HCT116 (cell line): Measurements from ENCODE around the gene LYPD5. TPM values are rescaled to one million over a fixed set of nuclear protein-coding genes. Genes with fewer than 3 reads are reported as not detected.
A peak's percentile ranks its signal among the peaks of the same experiment; 100 is the strongest.

Experiments
- ATAC-seq: fragments of 200-7000 bp; cut with Tn5 transposase; 2 replicates; pipeline ENCODE4 v1.9.1; 2020; ENCODE audit warnings: mild to moderate bottlenecking, moderate library complexity
- BruUV-seq: library from RNA; stranded (reverse); fragments of 400-500 nt; replicated peaks from 2 replicates; lab custom pipeline; 2021; lab: Mats Ljungman, UMichigan
- CTCF ChIA-PET: fragments of 300-600 bp; sonication (Branson Sonifier 250); formaldehyde crosslinking; loops from one replicate; lab custom pipeline; 2021; ENCODE audit warnings: antibody characterized with exemption; lab: Charles Lee
- POLR2A ChIA-PET: fragments of 300-600, 350-600 bp; sonication (Branson Sonifier 250); formaldehyde crosslinking; loops from one replicate; lab custom pipeline; 2021; ENCODE audit warnings: antibody characterized with exemption; lab: Charles Lee
- RAD21 ChIA-PET, 2 experiments: fragments of 300-600 bp; sonication (Branson Sonifier 250); formaldehyde crosslinking; loops; one replicate each; lab custom pipeline; 2023; ENCODE audit warnings: low total read pairs in 2 of 2; ENCODE audit not compliant: uncharacterized antibody in 2 of 2, unreplicated experiment in 2 of 2, low non-redundant PET in 1 of 2; lab: Charles Lee
- DNase-seq: peaks from one replicate; pipeline ENCODE4 v3.0.0-alpha.2; 2010; ENCODE audit warnings: low read depth, low spot score
- H2AFZ ChIP-seq: fragments of 200-600 bp; shearing (Covaris generic), sonication (generic); 2 replicates; pipeline ENCODE4 v1.6.1; 2017; ENCODE audit warnings: low read depth, mixed run types, mixed read lengths, antibody characterized with exemption, low read length; ENCODE audit not compliant: poor library complexity, severe bottlenecking
- H3K27ac ChIP-seq: 2 replicates; pipeline ENCODE4 v1.5.1; 2012; ENCODE audit warnings: low read depth, low read length
- H3K27me3 ChIP-seq: fragments of 200-600 bp; sonication (generic); 2 replicates; pipeline ENCODE4 v1.6.1; 2016; ENCODE audit warnings: mixed run types, low read length, mixed read lengths; ENCODE audit not compliant: insufficient read depth
- H3K36me3 ChIP-seq, 2 experiments: fragments of 200-500 bp in 1 of 2; fragments of 200-600 bp in 1 of 2; sonication (Bioruptor generic) in 1 of 2; sonication (generic) in 1 of 2; 2 replicates each; pipeline versions ENCODE4 v1.5.1 to v1.6.1; 2014 to 2016; ENCODE audit warnings: low read length in 2 of 2, inconsistent platforms in 1 of 2, mixed read lengths in 1 of 2, mixed run types in 1 of 2; ENCODE audit not compliant: insufficient read depth in 2 of 2, control insufficient read depth in 1 of 2
- H3K4me1 ChIP-seq, 2 experiments: fragments of 200-600 bp in 1 of 2; sonication (generic) in 1 of 2; 2 replicates each; pipeline versions ENCODE4 v1.5.1 to v1.6.1; 2012 to 2017; ENCODE audit warnings: low read length in 2 of 2, inconsistent platforms in 1 of 2, mild to moderate bottlenecking in 1 of 2, mixed read lengths in 1 of 2, mixed run types in 1 of 2, moderate library complexity in 1 of 2; ENCODE audit not compliant: insufficient read depth in 2 of 2, control insufficient read depth in 1 of 2
- H3K4me2 ChIP-seq: fragments of 200-600 bp; sonication (generic); 2 replicates; pipeline ENCODE4 v1.6.1; 2017; ENCODE audit warnings: mixed run types, low read length, mixed read lengths
- H3K4me3 ChIP-seq, 2 experiments: fragments of 200-600 bp in 1 of 2; sonication (generic) in 1 of 2; replicated peaks in 1 of 2; 2 replicates each; pipeline ENCODE4 v1.5.1; 2011 to 2016; ENCODE audit warnings: low read length in 2 of 2, control low read depth in 1 of 2, low read depth in 1 of 2, mild to moderate bottlenecking in 1 of 2, mixed read lengths in 1 of 2, mixed run types in 1 of 2
- H3K79me2 ChIP-seq: fragments of 200-600 bp; sonication (generic); 2 replicates; pipeline ENCODE4 v1.6.1; 2017; ENCODE audit warnings: mild to moderate bottlenecking, mixed run types, low read length, moderate library complexity, mixed read lengths; ENCODE audit not compliant: insufficient read depth
- H3K9ac ChIP-seq: fragments of 200-600 bp; sonication (generic); 2 replicates; pipeline ENCODE4 v1.6.1; 2016; ENCODE audit warnings: low read length, mixed read lengths
- H3K9me2 ChIP-seq: fragments of 200-600 bp; sonication (generic), shearing (Covaris generic); 2 replicates; pipeline ENCODE4 v1.6.1; 2017; ENCODE audit warnings: mixed run types, mild to moderate bottlenecking, moderate library complexity; ENCODE audit not compliant: insufficient read depth
- H3K9me3 ChIP-seq, 2 experiments: fragments of 200-500 bp in 1 of 2; fragments of 200-600 bp in 1 of 2; sonication (Bioruptor generic) in 1 of 2; sonication (generic) in 1 of 2; 2 replicates each; pipeline ENCODE4 v1.6.1; 2014 to 2017; ENCODE audit warnings: low read length in 2 of 2, mixed read lengths in 2 of 2, inconsistent platforms in 1 of 2, low read depth in 1 of 2, mild to moderate bottlenecking in 1 of 2, mixed run types in 1 of 2, moderate library complexity in 1 of 2; ENCODE audit not compliant: control insufficient read depth in 1 of 2, insufficient read depth in 1 of 2
- H4K20me1 ChIP-seq: fragments of 200-600 bp; sonication (generic), shearing (Covaris generic); 2 replicates; pipeline ENCODE4 v1.6.1; 2017; ENCODE audit warnings: mixed run types, mild to moderate bottlenecking, moderate library complexity; ENCODE audit not compliant: insufficient read depth
- CBX3 ChIP-seq: IDR thresholded peaks from 2 replicates; pipeline ENCODE4 v1.6.1; 2012; ENCODE audit warnings: low read depth
- CTCF ChIP-seq, 3 experiments: fragments of 200-600 bp in 1 of 3; sonication (generic) in 1 of 3; IDR thresholded peaks in 2 of 3; conservative IDR thresholded peaks in 1 of 3; 2 replicates each; pipeline ENCODE4 v1.5.1; 2012 to 2017; ENCODE audit warnings: low read depth in 2 of 3, low read length in 2 of 3, antibody characterized with exemption in 1 of 3, borderline replicate concordance in 1 of 3, control low read depth in 1 of 3, mild to moderate bottlenecking in 1 of 3, mixed read lengths in 1 of 3, mixed run types in 1 of 3, moderate library complexity in 1 of 3; ENCODE audit not compliant: insufficient read depth in 1 of 3
- EGR1 ChIP-seq: IDR thresholded peaks from 2 replicates; pipeline ENCODE4 v1.6.1; 2012; ENCODE audit warnings: low read depth
- ELF1 ChIP-seq: IDR thresholded peaks from 2 replicates; pipeline ENCODE4 v1.6.1; 2012; ENCODE audit warnings: low read depth, borderline replicate concordance
- EZH2 ChIP-seq: fragments of 200-600 bp; sonication (generic); IDR thresholded peaks from 2 replicates; pipeline ENCODE4 v1.6.1; 2017; ENCODE audit warnings: antibody characterized with exemption, mixed run types
- EZH2phosphoT487 ChIP-seq: fragments of 200-600 bp; IDR thresholded peaks from 2 replicates; pipeline ENCODE4 v1.6.1; 2018; ENCODE audit warnings: antibody characterized with exemption, borderline replicate concordance
- FOSL1 ChIP-seq: IDR thresholded peaks from 2 replicates; pipeline ENCODE4 v1.6.1; 2012; ENCODE audit warnings: low read depth
- JUND ChIP-seq: IDR thresholded peaks from 2 replicates; pipeline ENCODE4 v1.6.1; 2012
- POLR2AphosphoS5 ChIP-seq: IDR thresholded peaks from 2 replicates; pipeline ENCODE4 v1.6.1; 2011; ENCODE audit warnings: mild to moderate bottlenecking, low read depth, low read length, moderate library complexity
- RAD21 ChIP-seq: IDR thresholded peaks from 2 replicates; pipeline ENCODE4 v1.6.1; 2012; ENCODE audit warnings: low read depth, mild to moderate bottlenecking
- REST ChIP-seq: IDR thresholded peaks from 2 replicates; pipeline ENCODE4 v1.6.1; 2012; ENCODE audit warnings: low read depth
- SRF ChIP-seq: IDR thresholded peaks from 2 replicates; pipeline ENCODE4 v1.6.1; 2012; ENCODE audit warnings: low read depth
- TCF7L2 ChIP-seq: IDR thresholded peaks from 2 replicates; pipeline ENCODE4 v1.7.0; 2011; ENCODE audit warnings: borderline replicate concordance, inconsistent platforms; ENCODE audit not compliant: insufficient read depth, insufficient read length; ENCODE audit errors: extremely low read depth
- ZFX ChIP-seq: fragments of 450-650 bp; IDR thresholded peaks from 2 replicates; pipeline ENCODE4 v1.6.1; 2017
- intact Hi-C: fragments of 100-400 bp; cut with micrococcal nuclease; formaldehyde crosslinking; loops from 2 replicates; pipeline ENCODE4 v1.10.0; 2022
- total RNA-seq: library from RNA; stranded (reverse); gene quantifications from one replicate; pipeline ENCODE4 v1.2.1, GENCODE V29; 2021; ENCODE audit not compliant: unreplicated experiment
- TF ChIP-seq, protein P1 (sequence below): IDR thresholded peaks from 2 replicates; pipeline ENCODE4 v1.6.1; 2011; ENCODE audit warnings: mild to moderate bottlenecking, low read length, moderate library complexity; ENCODE audit not compliant: insufficient replicate concordance; ENCODE audit errors: extremely low read depth
- TF ChIP-seq, protein P2 (sequence below): IDR thresholded peaks from 2 replicates; pipeline ENCODE4 v1.6.1; 2012
- TF ChIP-seq, protein P3 (sequence below): IDR thresholded peaks from 2 replicates; pipeline ENCODE4 v1.6.1; 2012

The LYPD5 gene
- total RNA-seq, 1 experiment from 2014 or later: 7.6 TPM

DNA sequence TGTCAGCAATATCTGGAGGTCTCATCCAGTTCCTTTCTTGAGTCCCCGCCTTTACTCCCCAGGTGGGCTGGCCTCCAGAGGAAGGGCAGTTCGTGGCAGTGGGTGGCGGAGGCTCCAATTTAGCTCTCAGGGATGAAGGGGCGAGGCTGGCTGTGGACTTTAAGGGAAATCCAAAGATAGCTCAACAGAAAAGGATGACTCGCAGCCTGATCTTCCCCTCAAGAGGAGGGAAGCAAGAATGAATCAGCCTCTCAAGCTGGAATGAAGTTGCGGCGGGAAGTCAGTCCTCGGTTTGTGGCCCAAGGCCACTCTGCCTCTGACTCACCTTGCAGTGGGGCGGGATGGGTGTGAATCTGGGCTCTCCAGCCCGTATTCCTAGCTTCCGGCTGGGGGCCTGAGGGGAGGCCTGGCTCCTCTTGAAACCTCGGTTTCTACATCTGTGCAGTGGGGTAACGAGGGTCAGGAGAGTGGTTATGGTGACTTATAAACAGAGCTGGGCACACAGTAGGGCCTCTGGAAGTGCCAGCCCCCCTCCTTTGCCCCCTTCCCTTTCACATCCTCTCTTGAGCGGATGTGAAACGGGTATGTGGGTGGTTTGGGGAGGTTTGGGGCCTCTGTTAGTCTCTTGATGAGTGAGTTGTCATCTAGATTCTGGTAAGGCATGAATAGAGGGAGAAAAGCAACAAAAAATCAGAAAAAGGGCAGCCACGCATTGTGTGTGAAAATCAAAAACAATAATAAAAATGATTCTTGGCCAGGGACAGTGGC lies 37.0 kb downstream of the LYPD5 start:
- BruUV-seq: TSS peak; percentile 90
- H2AFZ ChIP-seq: no peak overlapping the region
- peak overlapping the region; percentile 98 for H3K27ac ChIP-seq
- ChIA-PET POLR2A (interaction anchor here (0.8 to 5.4 kb wide), 8 partner anchors 10 to 880 kb away, joined by 3 to 60 read pairs (median 4); partner anchors contain the start of genes ETHE1 and SMG9), RAD21 (interaction anchor here (0.5 to 2.1 kb wide), 7 partner anchors 11 to 20 kb away, joined by 3 to 7 read pairs (median 4); partner anchors contain the start of gene SMG9 (in 1 of the 2)), CTCF (interaction anchor here (1.0 to 4.5 kb wide), 8 partner anchors 9 to 97 kb away, joined by 3 to 46 read pairs (median 12); partner anchors contain the start of genes PLAUR and SMG9)
- no peaks in the 10 kb centered on the region for H3K27me3 ChIP-seq
- H3K9me2 ChIP-seq: no peaks in the 10 kb centered on the region
- peak overlapping the region; percentile 74 for H3K4me2 ChIP-seq
- peak overlapping the region in 1 of 2 experiments; percentile 12; a peak in 2 of 4 replicates for H3K4me3 ChIP-seq
- intact Hi-C loops: loop anchor here (1.0 kb wide), 1 partner anchor 9 kb away; no protein-coding TSS in a partner anchor
- H3K9me3 ChIP-seq: no peaks in the 10 kb centered on the region
- H3K36me3 ChIP-seq: peaks cover 16 to 35% of the 10 kb centered on the region in 2 experiments
- peak; percentile 80 for ATAC-seq
- peaks cover 67 to 84% of the 10 kb centered on the region in 2 experiments for H3K4me1 ChIP-seq
- DNase-seq: peak; percentile 93
- no peaks in the 10 kb centered on the region; the same call in 1 of the 2 replicates for H3K79me2 ChIP-seq
- H3K9ac ChIP-seq: peak overlapping the region; percentile 80
- H4K20me1 ChIP-seq: no peaks in the 10 kb centered on the region
- TF ChIP-seq TCF7L2 (peak; percentile 78), FOSL1 (peak; percentile 93), CBX3 (peak; percentile 96), POLR2AphosphoS5 (peak; percentile 83), SRF (no peak; the same call in 1 of the 2 replicates), RAD21 (peak; percentile 42), EZH2phosphoT487 (no peak), JUND (peak; percentile 97), EGR1 (peak; percentile 76), ZFX (0 out of 2 replicates have a peak, but pooled peaks have one; percentile 4), EZH2 (no peak), REST (no peak), ELF1 (no peak; the same call in 1 of the 2 replicates), CTCF (IDR thresholded peaks at IDR 0.05 in 2 of 3, conservative IDR thresholded peaks at IDR 0.05 in 1 of 3; ENCODE audit: borderline replicate concordance in 1 of 3, insufficient read depth in 1 of 3, low read depth in 2 of 3, low read length in 2 of 3) (no peak)
- TF ChIP-seq, protein P1, sequence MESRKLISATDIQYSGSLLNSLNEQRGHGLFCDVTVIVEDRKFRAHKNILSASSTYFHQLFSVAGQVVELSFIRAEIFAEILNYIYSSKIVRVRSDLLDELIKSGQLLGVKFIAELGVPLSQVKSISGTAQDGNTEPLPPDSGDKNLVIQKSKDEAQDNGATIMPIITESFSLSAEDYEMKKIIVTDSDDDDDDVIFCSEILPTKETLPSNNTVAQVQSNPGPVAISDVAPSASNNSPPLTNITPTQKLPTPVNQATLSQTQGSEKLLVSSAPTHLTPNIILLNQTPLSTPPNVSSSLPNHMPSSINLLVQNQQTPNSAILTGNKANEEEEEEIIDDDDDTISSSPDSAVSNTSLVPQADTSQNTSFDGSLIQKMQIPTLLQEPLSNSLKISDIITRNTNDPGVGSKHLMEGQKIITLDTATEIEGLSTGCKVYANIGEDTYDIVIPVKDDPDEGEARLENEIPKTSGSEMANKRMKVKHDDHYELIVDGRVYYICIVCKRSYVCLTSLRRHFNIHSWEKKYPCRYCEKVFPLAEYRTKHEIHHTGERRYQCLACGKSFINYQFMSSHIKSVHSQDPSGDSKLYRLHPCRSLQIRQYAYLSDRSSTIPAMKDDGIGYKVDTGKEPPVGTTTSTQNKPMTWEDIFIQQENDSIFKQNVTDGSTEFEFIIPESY: peak; percentile 60
- TF ChIP-seq, protein P2, sequence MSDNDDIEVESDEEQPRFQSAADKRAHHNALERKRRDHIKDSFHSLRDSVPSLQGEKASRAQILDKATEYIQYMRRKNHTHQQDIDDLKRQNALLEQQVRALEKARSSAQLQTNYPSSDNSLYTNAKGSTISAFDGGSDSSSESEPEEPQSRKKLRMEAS: peak; percentile 82
- TF ChIP-seq, protein P3, sequence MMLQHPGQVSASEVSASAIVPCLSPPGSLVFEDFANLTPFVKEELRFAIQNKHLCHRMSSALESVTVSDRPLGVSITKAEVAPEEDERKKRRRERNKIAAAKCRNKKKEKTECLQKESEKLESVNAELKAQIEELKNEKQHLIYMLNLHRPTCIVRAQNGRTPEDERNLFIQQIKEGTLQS: no peak
